CD4-positive, alpha-beta memory T cell (primary cell): ENCODE measurements around the gene SMAD3. TPM values are rescaled to one million over a fixed set of nuclear protein-coding genes. Genes with fewer than 3 reads are reported as not detected.

ENCODE experiments used
- CTCF ChIA-PET: fragments of 350-600 bp; sonication (Branson Sonifier 250); formaldehyde crosslinking; loops from one replicate; lab custom pipeline; 2021; ENCODE audit warnings: inconsistent platforms; ENCODE audit not compliant: partially characterized antibody; lab: Charles Lee
- POLR2A ChIA-PET: fragments of 350-600 bp; sonication (Branson Sonifier 250); formaldehyde crosslinking; loops from one replicate; lab custom pipeline; 2021; ENCODE audit not compliant: partially characterized antibody; lab: Charles Lee
- DNase-seq, 5 donors: peaks; one replicate each; pipeline versions ENCODE4 v3.0.0 to v3.0.0-alpha.2; 2020 to 2022; ENCODE audit warnings: mixed read lengths in 1 of 5
- H3K27ac ChIP-seq: one replicate; pipeline ENCODE4 v1.7.0; 2013; ENCODE audit warnings: low read depth, low read length
- H3K27me3 ChIP-seq: 2 replicates; pipeline ENCODE4 v1.7.0; 2013; ENCODE audit warnings: mild to moderate bottlenecking, low read length, moderate library complexity; ENCODE audit not compliant: insufficient read depth
- H3K36me3 ChIP-seq: 2 replicates; pipeline ENCODE4 v1.7.0; 2013; ENCODE audit warnings: mild to moderate bottlenecking, low read length, moderate library complexity; ENCODE audit not compliant: insufficient read depth
- H3K4me1 ChIP-seq: 2 replicates; pipeline ENCODE4 v1.7.0; 2013; ENCODE audit warnings: mild to moderate bottlenecking, low read length, moderate library complexity; ENCODE audit not compliant: insufficient read depth
- H3K4me3 ChIP-seq, 2 donors: one replicate each; pipeline ENCODE4 v1.7.0; 2013; ENCODE audit warnings: low read length in 2 of 2, mild to moderate bottlenecking in 1 of 2
- H3K9me3 ChIP-seq, 2 donors: one replicate each; pipeline ENCODE4 v1.7.0; 2013; ENCODE audit warnings: low read length in 2 of 2, control low read depth in 1 of 2; ENCODE audit not compliant: control insufficient read depth in 1 of 2
- H3K27ac Mint-ChIP-seq, 7 donors: one replicate each; pipeline ENCODE4 v1.8.0; 2020 to 2021; ENCODE audit warnings: mixed read lengths in 7 of 7, mild to moderate bottlenecking in 6 of 7, inconsistent platforms in 3 of 7, moderate library complexity in 3 of 7
- H3K27me3 Mint-ChIP-seq, 2 donors: one replicate each; pipeline ENCODE4 v1.8.0; 2020 to 2021; ENCODE audit warnings: mixed read lengths in 2 of 2
- H3K36me3 Mint-ChIP-seq, 2 donors: one replicate each; pipeline ENCODE4 v1.8.0; 2020 to 2021; ENCODE audit warnings: mixed read lengths in 2 of 2, inconsistent platforms in 1 of 2, mild to moderate bottlenecking in 1 of 2
- H3K4me1 Mint-ChIP-seq, 4 donors: one replicate each; pipeline ENCODE4 v1.8.0; 2020 to 2021; ENCODE audit warnings: mixed read lengths in 4 of 4, mild to moderate bottlenecking in 1 of 4
- H3K4me3 Mint-ChIP-seq, 8 donors: one replicate each; pipeline ENCODE4 v1.8.0; 2020 to 2021; ENCODE audit warnings: mixed read lengths in 8 of 8, mild to moderate bottlenecking in 7 of 8, moderate library complexity in 6 of 8, inconsistent platforms in 3 of 8
- H3K9me3 Mint-ChIP-seq, 8 donors: one replicate each; pipeline ENCODE4 v1.8.0; 2020 to 2021; ENCODE audit warnings: mixed read lengths in 8 of 8, mild to moderate bottlenecking in 5 of 8, inconsistent platforms in 3 of 8, moderate library complexity in 1 of 8
- intact Hi-C: fragments of 100-400 bp; cut with micrococcal nuclease; formaldehyde crosslinking; loops from one replicate; pipeline ENCODE4 v1.15.1; 2023
- polyA plus RNA-seq, 2 donors: library from polyadenylated mRNA; unstranded; fragments of 300-500 nt; fragmentation: Illumina TruSeq; gene quantifications; one replicate each; pipeline ENCODE4 v1.2.3, GENCODE V29; 2021
- total RNA-seq, 2 experiments: library from RNA; stranded (reverse); gene quantifications; one replicate each; pipeline ENCODE4 v1.2.3, GENCODE V29; 2021

The SMAD3 gene
- total and polyA plus RNA-seq, 4 experiments from 2014 or later = 14.6 to 197 (median 110) TPM

DNA sequence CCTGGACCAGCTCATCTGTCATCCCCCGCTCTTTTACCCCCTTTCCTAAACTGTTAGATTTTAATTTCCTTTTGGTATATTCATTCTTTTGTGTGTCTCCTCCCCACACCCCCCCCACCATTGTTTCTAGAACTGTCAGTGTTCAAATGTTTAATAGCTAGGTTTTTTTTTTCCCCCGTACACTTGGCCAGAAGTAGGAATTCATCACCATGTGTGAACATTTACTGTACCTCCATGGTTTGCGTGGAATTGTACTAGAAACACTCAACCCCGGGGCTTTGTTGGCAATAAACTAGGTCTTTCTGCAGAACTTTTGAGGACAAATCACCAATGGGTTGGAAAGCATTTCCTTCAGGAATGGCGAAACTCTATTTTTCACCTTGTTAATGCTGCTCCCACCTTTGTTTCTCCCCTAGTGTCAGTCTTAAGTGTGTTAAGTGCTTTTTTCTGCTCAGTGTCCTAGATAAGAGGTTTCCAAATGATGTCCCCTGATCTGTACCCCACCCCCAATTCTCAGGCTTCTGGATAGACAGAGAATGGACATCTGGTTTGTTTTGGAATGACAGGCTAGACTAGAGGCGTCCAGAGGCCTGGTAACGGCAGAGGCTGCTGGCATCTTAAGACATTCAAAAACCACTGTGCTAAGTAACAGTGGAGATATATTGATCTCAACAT is 76.8 kb downstream of the SMAD3 start:
- Mint-ChIP-seq H3K9me3 (no peaks in the 10 kb centered on the region), H3K4me3 (peak overlapping the region in 2 of 8 donors; percentile 39 to 40), H3K4me1 (peaks cover 70 to 100% (median 88%) of the 10 kb centered on the region in 4 donors), H3K36me3 (peaks cover 11 to 12% of the 10 kb centered on the region in 2 donors), H3K27ac (peak overlapping the region in 5 of 7 donors; percentile 68 to 95 (median 74)), H3K27me3 (no peaks in the 10 kb centered on the region)
- H3K27me3 ChIP-seq = no peaks in the 10 kb centered on the region
- ChIA-PET CTCF (interaction anchor here (1.1 to 1.2 kb wide), 2 partner anchors 7 to 11 kb away, joined by 3 read pairs; no protein-coding TSS in a partner anchor), POLR2A (interaction anchor here (1.0 to 1.4 kb wide), 3 partner anchors 37 to 77 kb away, joined by 3 to 5 read pairs (median 4); partner anchors contain the start of gene SMAD3)
- no peaks in the 10 kb centered on the region for H3K9me3 ChIP-seq
- H3K4me3 ChIP-seq = no peak overlapping the region
- intact Hi-C loops = no loop called here
- no peaks in the 10 kb centered on the region for H3K36me3 ChIP-seq
- H3K4me1 ChIP-seq = peaks cover 100% of the 10 kb centered on the region
- no peak overlapping the region for H3K27ac ChIP-seq
- no peak for DNase-seq

DNA sequence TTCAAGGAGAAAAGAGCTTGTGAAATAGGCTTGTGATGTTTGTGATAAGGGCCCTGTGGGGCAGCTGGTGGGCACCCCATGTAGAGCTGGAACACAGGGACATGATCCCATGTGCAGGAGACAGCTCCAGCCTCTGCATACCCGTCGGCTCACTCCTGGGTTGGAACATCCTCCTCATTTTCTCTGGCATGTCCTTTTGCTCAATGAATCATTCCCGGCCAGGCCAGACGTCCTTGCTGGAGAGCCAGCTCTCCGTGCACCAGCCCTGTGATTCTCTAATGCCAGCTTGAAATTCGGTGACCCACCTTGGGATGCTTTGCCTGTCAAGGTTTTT is 77.3 kb downstream of the SMAD3 start:
- POLR2A ChIA-PET = interaction anchor here (0.9 to 1.4 kb wide), 5 partner anchors 8 to 77 kb away, joined by 3 to 5 read pairs (median 4); partner anchors contain the start of gene SMAD3
- Histone ChIP-seq H3K27me3 (no peaks in the 10 kb centered on the region), H3K27ac (no peak overlapping the region), H3K36me3 (no peaks in the 10 kb centered on the region), H3K4me1 (peaks cover 100% of the 10 kb centered on the region), H3K4me3 (no peak overlapping the region), H3K9me3 (no peaks in the 10 kb centered on the region)
- Mint-ChIP-seq H3K9me3 (no peaks in the 10 kb centered on the region), H3K36me3 (peaks cover 9 to 11% of the 10 kb centered on the region in 2 donors), H3K27me3 (no peaks in the 10 kb centered on the region), H3K4me3 (peak overlapping the region in 1 of 8 donors; percentile 39), H3K4me1 (peaks cover 70 to 100% (median 88%) of the 10 kb centered on the region in 4 donors), H3K27ac (peak overlapping the region in 5 of 7 donors; percentile 13 to 95 (median 74))
- DNase-seq = no peak
- intact Hi-C loops = no loop called here
- CTCF ChIA-PET = interaction anchor here (0.7 to 1.2 kb wide), 2 partner anchors 8 to 10 kb away, joined by 3 read pairs; no protein-coding TSS in a partner anchor

DNA sequence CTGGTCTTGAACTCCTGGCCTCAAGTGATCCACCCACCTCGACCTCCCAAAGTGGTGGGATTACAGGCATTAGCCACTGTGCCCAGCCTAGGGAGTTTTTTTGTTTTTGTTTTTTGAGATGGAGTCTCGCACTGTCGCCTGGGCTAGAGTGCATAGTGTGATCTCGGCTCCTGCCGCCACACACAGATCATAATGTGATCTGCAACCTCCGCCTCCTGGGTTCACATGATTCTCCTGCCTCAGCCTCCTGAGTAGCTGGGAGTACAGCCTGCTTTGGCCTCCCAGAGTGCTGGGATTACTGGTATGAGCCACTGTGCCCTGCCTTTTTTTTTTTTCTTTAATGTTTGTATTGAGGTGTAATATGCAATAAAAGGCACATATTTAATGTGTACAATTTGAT is 78.2 kb downstream of the SMAD3 start:
- Mint-ChIP-seq H3K4me3 (peak overlapping the region in 2 of 8 donors; percentile 33 to 58), H3K9me3 (no peaks in the 10 kb centered on the region), H3K36me3 (peaks cover 8 to 9% of the 10 kb centered on the region in 2 donors), H3K27me3 (no peaks in the 10 kb centered on the region), H3K27ac (peak overlapping the region; percentile 22 to 95 (median 68)), H3K4me1 (peaks cover 73 to 100% (median 90%) of the 10 kb centered on the region in 4 donors)
- no peaks in the 10 kb centered on the region for H3K36me3 ChIP-seq
- no peaks in the 10 kb centered on the region for H3K9me3 ChIP-seq
- ChIA-PET POLR2A (interaction anchor here (0.9 to 1.9 kb wide), 6 partner anchors 9 to 78 kb away, joined by 3 to 5 read pairs (median 4); partner anchors contain the start of gene SMAD3), CTCF (interaction anchor here (1.2 kb wide), 1 partner anchor 9 kb away, joined by 3 read pairs; no protein-coding TSS in a partner anchor)
- no peaks in the 10 kb centered on the region for H3K27me3 ChIP-seq
- no peak for DNase-seq
- H3K27ac ChIP-seq = no peak overlapping the region
- H3K4me1 ChIP-seq = peaks cover 100% of the 10 kb centered on the region
- intact Hi-C loops = no loop called here
- no peak overlapping the region for H3K4me3 ChIP-seq

DNA sequence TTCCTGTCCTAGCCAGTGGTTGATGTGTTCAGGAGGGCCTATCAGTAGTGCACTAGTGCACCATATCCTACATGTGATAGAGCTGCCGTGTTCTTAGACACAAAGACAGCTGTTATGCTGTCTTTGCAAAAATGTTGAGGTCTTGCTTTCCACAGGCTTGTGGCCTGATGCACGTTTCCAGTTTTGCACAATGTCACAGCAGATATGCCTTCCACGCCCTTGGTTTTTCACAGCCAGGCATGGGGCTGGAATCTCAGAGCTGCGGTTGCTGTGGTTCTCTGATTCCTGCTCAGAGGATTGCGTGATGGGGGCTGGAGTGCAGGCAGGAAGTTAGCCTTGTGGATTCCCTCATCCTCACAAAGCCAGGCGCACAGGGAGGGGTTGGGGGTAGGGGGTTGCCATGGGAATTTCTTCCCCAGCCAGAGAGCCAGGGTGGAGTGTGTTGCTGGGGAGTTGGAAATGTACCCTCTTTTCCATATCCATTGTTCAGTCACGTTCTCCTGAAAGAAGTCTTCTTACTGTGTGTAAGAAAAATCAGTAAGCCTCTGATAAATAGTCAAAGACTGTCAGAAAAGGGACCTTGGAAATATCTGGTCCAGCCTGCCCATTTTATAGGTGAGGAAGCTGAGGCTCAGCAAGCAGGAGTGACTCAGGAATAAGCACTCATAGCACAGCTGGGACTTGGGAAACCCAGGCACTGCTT is 79.4 kb downstream of the SMAD3 start:
- POLR2A ChIA-PET = interaction anchor here (1.0 to 1.9 kb wide), 3 partner anchors 11 to 46 kb away, joined by 3 to 5 read pairs (median 3); no protein-coding TSS in a partner anchor
- CTCF ChIA-PET = interaction anchor here (1.0 kb wide), 1 partner anchor 10 kb away, joined by 3 read pairs; no protein-coding TSS in a partner anchor
- H3K4me3 Mint-ChIP-seq = peak overlapping the region in 7 of 8 donors; percentile 15 to 84 (median 59)

DNA sequence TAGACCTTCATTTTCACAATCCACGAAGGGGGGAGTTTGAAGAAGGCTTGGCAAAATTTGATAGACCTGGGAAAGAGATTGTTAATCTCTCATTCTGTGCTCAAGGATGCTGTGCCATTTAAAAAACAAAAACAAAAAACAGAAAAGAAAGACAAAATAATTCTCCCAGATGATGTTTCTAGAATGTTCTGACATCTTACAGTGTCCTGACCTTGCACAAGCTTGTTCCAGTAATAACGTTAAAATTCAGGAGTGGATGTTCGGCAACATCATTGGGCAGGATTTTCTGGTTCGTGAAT is 79.9 kb downstream of the SMAD3 start:
- CTCF ChIA-PET = interaction anchor here (1.0 kb wide), 1 partner anchor 11 kb away, joined by 3 read pairs; no protein-coding TSS in a partner anchor
- Mint-ChIP-seq H3K9me3 (no peaks in the 10 kb centered on the region), H3K27ac (peak overlapping the region in 6 of 7 donors; percentile 62 to 95 (median 92))

More for the DNA sequence above, 79.4 kb downstream of the SMAD3 start:
- Histone ChIP-seq H3K36me3 (no peaks in the 10 kb centered on the region), H3K27ac (no peak overlapping the region), H3K4me3 (no peak overlapping the region), H3K4me1 (peaks cover 100% of the 10 kb centered on the region), H3K27me3 (no peaks in the 10 kb centered on the region), H3K9me3 (no peaks in the 10 kb centered on the region)
- H3K27ac Mint-ChIP-seq = peak overlapping the region in 6 of 7 donors; percentile 62 to 95 (median 91)
- H3K4me1 Mint-ChIP-seq = peaks cover 77 to 100% (median 92%) of the 10 kb centered on the region in 4 donors
- intact Hi-C loops = no loop called here
- no peaks in the 10 kb centered on the region for H3K9me3 Mint-ChIP-seq
- DNase-seq = peak in 1 of 5 donors; percentile 32
- no peaks in the 10 kb centered on the region for H3K27me3 Mint-ChIP-seq
- peaks cover 8 to 9% of the 10 kb centered on the region in 2 donors for H3K36me3 Mint-ChIP-seq

DNA sequence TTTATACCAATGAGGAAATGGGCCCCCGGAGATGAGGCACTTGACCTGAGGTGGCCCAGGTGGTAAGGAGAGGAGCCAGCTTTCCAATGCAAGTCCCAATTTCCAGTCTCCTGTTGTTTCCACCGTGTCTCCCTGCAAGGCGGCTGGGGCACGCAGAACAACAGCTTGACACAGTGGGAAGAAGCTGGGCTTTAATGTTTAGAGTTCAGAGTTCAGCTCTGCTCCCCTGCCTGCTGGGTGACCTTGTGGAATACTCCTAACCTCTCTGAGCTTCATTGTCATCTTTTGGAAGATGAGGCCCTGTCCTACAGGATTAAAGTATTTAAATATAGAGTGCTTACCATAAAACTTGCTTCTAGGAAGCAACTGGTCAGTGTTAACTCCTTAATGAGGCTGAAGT is 80.3 kb downstream of the SMAD3 start:
- H3K36me3 Mint-ChIP-seq = peaks cover 5 to 8% of the 10 kb centered on the region in 2 donors
- Histone ChIP-seq H3K36me3 (no peaks in the 10 kb centered on the region), H3K9me3 (no peaks in the 10 kb centered on the region), H3K4me1 (peaks cover 100% of the 10 kb centered on the region), H3K27ac (peak overlapping the region; percentile 3), H3K27me3 (no peaks in the 10 kb centered on the region), H3K4me3 (no peak overlapping the region)
- peak overlapping the region in 6 of 7 donors; percentile 23 to 96 (median 94) for H3K27ac Mint-ChIP-seq
- intact Hi-C loops = loop anchor here (2.0 kb wide), 1 partner anchor 63 kb away; no protein-coding TSS in a partner anchor
- H3K4me1 Mint-ChIP-seq = peaks cover 78 to 100% (median 93%) of the 10 kb centered on the region in 4 donors
- H3K4me3 Mint-ChIP-seq = peak overlapping the region in 5 of 8 donors; percentile 8 to 90 (median 47)
- DNase-seq = no peak
- ChIA-PET POLR2A (interaction anchor here (2.7 kb wide), 1 partner anchor 12 kb away, joined by 11 read pairs; no protein-coding TSS in a partner anchor), CTCF (interaction anchor here (0.6 to 1.0 kb wide), 2 partner anchors 11 to 1290 kb away, joined by 3 to 4 read pairs; no protein-coding TSS in a partner anchor)
- H3K9me3 Mint-ChIP-seq = no peaks in the 10 kb centered on the region
- H3K27me3 Mint-ChIP-seq = no peaks in the 10 kb centered on the region

More for the DNA sequence above, 79.9 kb downstream of the SMAD3 start:
- no peak for DNase-seq
- peaks cover 8 to 9% of the 10 kb centered on the region in 2 donors for H3K36me3 Mint-ChIP-seq
- POLR2A ChIA-PET = interaction anchor here (1.0 to 2.7 kb wide), 3 partner anchors 11 to 47 kb away, joined by 3 to 11 read pairs (median 5); no protein-coding TSS in a partner anchor
- Histone ChIP-seq H3K4me1 (peaks cover 100% of the 10 kb centered on the region), H3K27ac (no peak overlapping the region), H3K36me3 (no peaks in the 10 kb centered on the region), H3K9me3 (no peaks in the 10 kb centered on the region), H3K4me3 (no peak overlapping the region), H3K27me3 (no peaks in the 10 kb centered on the region)
- H3K27me3 Mint-ChIP-seq = no peaks in the 10 kb centered on the region
- peak overlapping the region in 5 of 8 donors; percentile 11 to 84 (median 29) for H3K4me3 Mint-ChIP-seq
- intact Hi-C loops = no loop called here
- H3K4me1 Mint-ChIP-seq = peaks cover 78 to 100% (median 92%) of the 10 kb centered on the region in 4 donors
